ENCODE measurements around the gene TBX18. TPM values are rescaled to one million over a fixed set of nuclear protein-coding genes. Genes with fewer than 3 reads are reported as not detected.

The TBX18 gene
- total RNA-seq, 1 donor = 3.0 TPM

- DNase-seq (ENCODE audit: low read depth) = no peak
- no peak overlapping the region for H3K4me3 ChIP-seq (ENCODE audit: low read depth, low read length)
- TF ChIP-seq, protein P1, sequence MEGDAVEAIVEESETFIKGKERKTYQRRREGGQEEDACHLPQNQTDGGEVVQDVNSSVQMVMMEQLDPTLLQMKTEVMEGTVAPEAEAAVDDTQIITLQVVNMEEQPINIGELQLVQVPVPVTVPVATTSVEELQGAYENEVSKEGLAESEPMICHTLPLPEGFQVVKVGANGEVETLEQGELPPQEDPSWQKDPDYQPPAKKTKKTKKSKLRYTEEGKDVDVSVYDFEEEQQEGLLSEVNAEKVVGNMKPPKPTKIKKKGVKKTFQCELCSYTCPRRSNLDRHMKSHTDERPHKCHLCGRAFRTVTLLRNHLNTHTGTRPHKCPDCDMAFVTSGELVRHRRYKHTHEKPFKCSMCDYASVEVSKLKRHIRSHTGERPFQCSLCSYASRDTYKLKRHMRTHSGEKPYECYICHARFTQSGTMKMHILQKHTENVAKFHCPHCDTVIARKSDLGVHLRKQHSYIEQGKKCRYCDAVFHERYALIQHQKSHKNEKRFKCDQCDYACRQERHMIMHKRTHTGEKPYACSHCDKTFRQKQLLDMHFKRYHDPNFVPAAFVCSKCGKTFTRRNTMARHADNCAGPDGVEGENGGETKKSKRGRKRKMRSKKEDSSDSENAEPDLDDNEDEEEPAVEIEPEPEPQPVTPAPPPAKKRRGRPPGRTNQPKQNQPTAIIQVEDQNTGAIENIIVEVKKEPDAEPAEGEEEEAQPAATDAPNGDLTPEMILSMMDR (IDR thresholded peaks at IDR 0.05; ENCODE audit: insufficient read depth, low read depth, low read length) = no peak
Measured at GRCh38 chr6:84653027-84653551, 111.3 kb downstream of the TBX18 start.

DNA sequence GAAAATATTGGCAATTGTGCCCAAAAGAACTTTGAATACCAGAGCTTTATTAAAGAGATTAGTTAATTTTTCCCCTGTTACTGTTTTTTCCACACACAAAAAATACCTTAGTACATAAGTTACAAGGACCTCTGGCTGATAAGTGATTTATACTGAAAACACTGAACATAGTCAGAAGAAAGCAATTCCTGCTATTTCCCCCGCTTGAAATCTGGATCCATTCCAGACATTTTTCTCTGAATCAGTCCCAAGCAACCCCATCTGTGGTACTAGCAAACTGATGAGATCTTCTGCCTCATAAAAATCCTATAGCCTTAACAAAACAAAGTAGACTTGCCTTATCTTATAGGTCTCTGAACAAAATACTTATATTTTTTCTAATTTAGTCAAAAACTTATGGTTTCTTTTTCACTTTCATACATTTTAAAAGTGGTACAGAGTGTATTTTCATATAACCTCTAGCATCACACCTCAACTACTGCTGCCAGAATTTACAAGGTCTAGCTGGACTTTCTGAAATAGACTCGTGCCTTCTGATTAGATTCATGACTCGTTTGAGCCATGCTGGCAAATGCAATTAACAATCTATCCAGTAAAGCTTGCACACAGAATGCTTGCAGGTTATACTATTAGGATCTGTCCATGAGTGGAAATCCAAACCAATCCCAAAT, 111.9 kb downstream of the TBX18 start:
- H3K4me3 ChIP-seq (ENCODE audit: low read depth, low read length) = no peak overlapping the region
- peak; percentile 92 for DNase-seq (ENCODE audit: low read depth)
- TF ChIP-seq, protein P1 (IDR thresholded peaks at IDR 0.05; ENCODE audit: insufficient read depth, low read depth, low read length) = no peak

DNA sequence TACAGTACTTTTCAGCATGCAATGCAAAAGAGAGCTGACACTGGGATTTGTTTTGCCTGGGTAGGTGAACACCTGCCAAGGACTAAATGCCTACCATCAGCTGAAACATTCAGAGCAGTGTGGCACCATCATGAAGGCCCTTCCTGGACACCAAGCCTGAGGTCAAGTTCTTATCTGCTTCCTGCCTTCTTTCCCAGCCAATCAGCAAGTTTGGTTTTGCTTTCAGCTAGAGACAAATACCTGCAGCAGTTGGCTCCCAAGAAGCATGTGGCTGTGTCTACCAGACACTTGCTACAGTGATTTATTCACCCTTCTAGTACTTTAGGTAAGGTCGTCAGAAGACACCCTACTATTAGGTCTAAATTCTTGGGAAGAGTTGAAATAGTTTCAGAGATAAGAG, 112.8 kb downstream of the TBX18 start:
- DNase-seq (ENCODE audit: low read depth) = no peak
- TF ChIP-seq, protein P1 (IDR thresholded peaks at IDR 0.05; ENCODE audit: insufficient read depth, low read depth, low read length) = no peak
- no peak overlapping the region for H3K4me3 ChIP-seq (ENCODE audit: low read depth, low read length)

- TF ChIP-seq, protein P1 (IDR thresholded peaks at IDR 0.05; ENCODE audit: insufficient read depth, low read depth, low read length) = no peak
- H3K4me3 ChIP-seq (ENCODE audit: low read depth, low read length) = no peak overlapping the region
- DNase-seq (ENCODE audit: low read depth) = no peak
Measured at GRCh38 chr6:84648444-84648843, 116.0 kb downstream of the TBX18 start.

DNA sequence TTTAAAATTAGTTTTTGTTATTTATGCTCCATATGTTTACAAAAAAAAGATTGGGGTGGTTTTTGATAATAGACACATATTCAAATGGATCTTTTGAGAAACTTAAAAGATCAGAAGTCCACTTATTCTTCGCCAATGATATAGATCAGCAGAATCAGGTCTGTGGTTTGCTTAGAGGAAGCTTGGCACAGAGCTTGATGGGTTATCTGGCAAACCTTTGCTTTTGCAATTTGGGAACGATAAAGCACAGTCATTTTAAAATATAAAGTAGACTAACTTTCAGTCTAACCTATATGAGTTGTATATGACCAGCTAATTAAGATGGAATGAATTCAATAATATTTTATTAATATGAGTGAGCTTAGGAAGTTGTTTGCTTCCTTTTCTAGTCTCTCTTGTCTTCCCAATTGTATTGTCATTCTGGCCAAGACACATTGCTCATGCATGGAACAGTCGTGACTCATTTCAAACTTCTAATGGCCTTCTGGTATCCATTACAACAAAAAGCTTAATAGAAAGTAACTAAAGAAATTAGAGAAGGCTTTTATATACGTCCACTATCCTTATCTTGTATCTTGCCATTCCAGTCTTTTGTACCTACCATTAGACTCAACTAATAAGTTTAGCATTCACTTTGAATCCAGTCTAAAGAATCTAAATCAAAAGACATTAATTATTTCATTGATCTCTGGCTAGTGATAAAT, 118.7 kb downstream of the TBX18 start:
- H3K4me3 ChIP-seq (ENCODE audit: low read depth, low read length) = no peak overlapping the region
- DNase-seq (ENCODE audit: low read depth) = no peak
- TF ChIP-seq, protein P1 (IDR thresholded peaks at IDR 0.05; ENCODE audit: insufficient read depth, low read depth, low read length) = no peak

DNA sequence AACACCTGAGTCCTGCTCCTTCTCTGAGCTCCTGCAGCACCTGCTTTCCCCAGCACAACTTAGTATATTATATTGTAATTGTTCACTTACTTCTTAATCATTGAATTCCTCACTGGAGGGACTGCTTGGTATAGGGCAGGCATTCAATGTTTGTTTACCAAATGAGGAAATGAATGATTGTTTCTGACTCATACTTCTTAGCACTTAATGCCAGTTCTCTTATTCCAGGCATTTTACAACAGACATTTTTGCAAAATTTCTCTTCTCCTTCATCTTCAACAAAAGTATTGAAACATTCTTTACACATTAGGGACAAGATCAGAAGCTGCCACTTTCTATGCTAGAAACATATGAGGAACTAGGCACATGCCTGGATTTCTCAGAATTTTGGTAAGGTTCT, 119.4 kb downstream of the TBX18 start:
- H3K4me3 ChIP-seq (ENCODE audit: low read depth, low read length) = no peak overlapping the region
- DNase-seq (ENCODE audit: low read depth) = no peak
- TF ChIP-seq, protein P1 (IDR thresholded peaks at IDR 0.05; ENCODE audit: insufficient read depth, low read depth, low read length) = no peak
